Psoas muscle (tissue), 8 donors: ENCODE measurements around the gene HOXC10. TPM values are rescaled to one million over a fixed set of nuclear protein-coding genes. Genes with fewer than 3 reads are reported as not detected.
A peak's percentile ranks its signal among the peaks of the same experiment; 100 is the strongest.

ENCODE experiments used
- ATAC-seq, 4 donors: fragments of 200-7000 bp; cut with Tn5 transposase; one replicate each; pipeline ENCODE4 v1.9.1; 2020; ENCODE audit warnings: moderate library complexity in 3 of 4, mild to moderate bottlenecking in 2 of 4
- DNase-seq, 2 donors: peaks; one replicate each; pipeline ENCODE4 v3.0.0-alpha.2; 2020
- H3K27ac ChIP-seq: fragments of 200-600 bp; one replicate; pipeline ENCODE4 v1.8.0; 2022
- H3K27me3 ChIP-seq, 3 donors: fragments of 200-600 bp in 1 of 3; one replicate each; pipeline versions ENCODE4 v1.6.1 to v1.8.0; 2013 to 2022; ENCODE audit warnings: low read length in 2 of 3, mild to moderate bottlenecking in 2 of 3, moderate library complexity in 1 of 3; ENCODE audit not compliant: insufficient read depth in 3 of 3
- H3K36me3 ChIP-seq, 2 donors: fragments of 200-600 bp in 1 of 2; one replicate each; pipeline versions ENCODE4 v1.6.1 to v1.8.0; 2013 to 2022; ENCODE audit warnings: low read depth in 1 of 2, mild to moderate bottlenecking in 1 of 2, moderate library complexity in 1 of 2; ENCODE audit not compliant: insufficient read depth in 1 of 2
- H3K4me1 ChIP-seq: fragments of 200-600 bp; one replicate; pipeline ENCODE4 v1.8.0; 2022
- H3K4me3 ChIP-seq: fragments of 200-600 bp; one replicate; pipeline ENCODE4 v1.8.0; 2022; ENCODE audit warnings: mild to moderate bottlenecking
- H3K9me3 ChIP-seq: fragments of 200-600 bp; one replicate; pipeline ENCODE4 v1.8.0; 2022
- CTCF ChIP-seq: fragments of 200-600 bp; IDR thresholded peaks from one replicate; pipeline ENCODE4 v1.8.0; 2022; ENCODE audit warnings: antibody characterized with exemption
- WGBS, 3 donors: extraction: QIAGEN DNeasy Blood & Tissue Kit; methylation state at CpG; one replicate each; pipeline versions ENCODE4 v1.1.6 to v1.1.7; 2013; 5-methylcytosine and 5-hydroxymethylcytosine counted together
- intact Hi-C, 2 donors: fragments of 100-400 bp; cut with DNase I; formaldehyde crosslinking; loops; one replicate each; pipeline versions ENCODE4 v1.11.0 to v1.14.2; 2022
- polyA plus RNA-seq, 3 donors: library from polyadenylated mRNA; stranded (reverse); fragments of 200-250 nt; gene quantifications; one replicate each; pipeline ENCODE4 v1.2.3, GENCODE V29; 2013
- total RNA-seq, 4 donors: library from RNA; stranded (reverse); fragmentation: NEBNext Ultra II Directional in 2 of 4; extraction: Animal tissue kit (Norgen Biotek cat#: 25700) in 2 of 4; gene quantifications; one replicate each; pipeline versions ENCODE4 v1.2.1 to v1.2.4, GENCODE V29; 2021 to 2023
- donor health status: healthy with polysubstance abuse.
- donor health status: DM: no; HTN: no; CAD: no; lungs with moderate emphysema.
- donor health status: Bipolar disorder and iron deficiency.
- donor health status: healthy.
- donor health status: DM: yes; HTN: yes; CAD: no.
- donor health status: DM: no; HTN: no; CAD: no.
- donor health status: DM: no; HTN: no; CAD: no.
- donor health status: DM: yes; HTN: yes; CAD: no.

HOXC10 gene
- total and polyA plus RNA-seq, 7 donors: 3.0 to 129 (median 62.0) TPM

DNA sequence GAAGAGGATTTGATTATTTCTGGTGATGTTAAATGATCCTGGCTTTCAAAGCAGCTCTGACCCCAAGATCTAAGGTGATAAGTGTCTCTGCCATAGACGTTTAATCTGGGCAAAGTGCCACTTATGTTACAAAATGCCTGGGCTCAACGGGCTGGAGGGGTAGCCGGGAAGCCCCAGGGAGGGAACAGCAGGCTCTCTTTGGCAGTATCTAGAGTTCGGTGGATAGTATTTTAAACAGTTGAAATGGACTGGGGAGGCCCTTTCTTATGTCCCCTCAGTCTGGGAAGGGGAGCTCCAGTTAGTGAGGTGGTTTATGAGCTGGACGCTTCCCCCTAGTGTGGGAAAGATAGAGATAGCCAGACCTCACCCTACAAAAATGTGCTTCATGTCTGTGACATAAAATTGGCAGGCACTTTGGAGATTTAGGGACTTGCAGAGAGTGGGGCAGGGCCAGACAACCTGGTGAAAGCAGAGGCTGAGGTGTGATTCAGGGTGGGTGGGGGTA is 17.5 kb upstream of the HOXC10 start:
- H3K27ac ChIP-seq: no peak overlapping the region
- ATAC-seq (no peak), DNase-seq (peak in 1 of 2 donors; percentile 32)
- peaks cover 4% of the 10 kb centered on the region for H3K4me1 ChIP-seq
- peaks cover 0 to 88% (median 31%) of the 10 kb centered on the region in 3 donors for H3K27me3 ChIP-seq
- H3K4me3 ChIP-seq: peak overlapping the region; percentile 42
- H3K36me3 ChIP-seq: no peaks in the 10 kb centered on the region
- WGBS, 3 donors: 44 to 57% (median 57%) methylated on average over 5 of the region's 5 CpGs
- no peak for TF ChIP-seq CTCF
- H3K9me3 ChIP-seq: no peaks in the 10 kb centered on the region
- intact Hi-C loops: loop anchor here in 1 of 2 donors (5.0 to 10.0 kb wide), 2 partner anchors 175 to 273 kb away; no protein-coding TSS in a partner anchor

- 68 to 76% (median 74%) methylated on average over 24 of the region's 24 CpGs for WGBS, 3 donors
- intact Hi-C loops: loop anchor here in 1 of 2 donors (5.0 to 10.0 kb wide), 2 partner anchors 176 to 274 kb away; no protein-coding TSS in a partner anchor
- Histone ChIP-seq H3K27ac (no peak overlapping the region), H3K9me3 (no peaks in the 10 kb centered on the region), H3K4me1 (peaks cover 4% of the 10 kb centered on the region), H3K4me3 (no peak overlapping the region), H3K36me3 (no peaks in the 10 kb centered on the region), H3K27me3 (peaks cover 0 to 87% (median 34%) of the 10 kb centered on the region in 3 donors)
- DNase-seq: peak in 1 of 2 donors; percentile 41
- TF ChIP-seq CTCF: no peak
- ATAC-seq: no peak
Observed at GRCh38 chr12:53968214-53969127, 16.5 kb upstream of the HOXC10 start.

DNA sequence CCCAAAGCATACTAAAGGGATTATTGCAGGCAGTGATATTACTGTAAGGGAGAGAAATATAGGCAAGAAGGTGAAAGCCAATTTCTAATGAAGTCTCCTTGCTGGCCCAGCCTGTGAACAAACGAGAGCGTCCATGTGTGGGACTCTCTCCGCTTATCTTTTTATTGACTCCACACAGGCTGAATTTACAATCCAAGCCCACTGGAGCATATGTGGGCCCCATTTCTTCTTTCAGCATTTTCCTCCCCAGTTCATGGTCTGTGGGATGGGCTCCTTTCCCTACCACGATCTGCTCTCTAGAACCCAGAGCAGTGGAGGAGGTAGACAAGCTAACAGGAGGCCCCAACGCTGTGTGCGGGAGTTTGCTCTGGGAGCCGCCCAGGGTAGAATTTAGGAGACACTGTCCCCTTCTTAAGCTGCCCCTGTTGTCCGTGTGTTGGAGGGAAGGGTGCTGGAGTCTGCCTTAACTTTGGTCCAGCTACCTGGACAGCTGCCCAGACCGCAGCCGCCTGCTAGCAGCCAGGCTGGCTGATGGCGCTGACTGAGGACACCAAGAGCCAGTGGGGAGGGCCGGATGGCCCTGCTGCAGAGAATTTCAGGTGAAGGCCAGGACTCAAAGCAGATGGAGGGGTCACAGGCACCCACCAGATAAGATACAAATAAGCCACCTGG is 15.2 kb upstream of the HOXC10 start:
- DNase-seq: peak in 1 of 2 donors; percentile 55
- Histone ChIP-seq H3K4me1 (peaks cover 4% of the 10 kb centered on the region), H3K9me3 (no peaks in the 10 kb centered on the region), H3K36me3 (no peaks in the 10 kb centered on the region), H3K27ac (no peak overlapping the region), H3K27me3 (peaks cover 0 to 86% (median 42%) of the 10 kb centered on the region in 3 donors), H3K4me3 (no peak overlapping the region)
- no peak for ATAC-seq
- intact Hi-C loops: loop anchor here in 1 of 2 donors (5.0 to 10.0 kb wide), 2 partner anchors 177 to 275 kb away; no protein-coding TSS in a partner anchor
- TF ChIP-seq CTCF: no peak
- 47 to 59% (median 49%) methylated on average over 12 of the region's 12 CpGs for WGBS, 3 donors

GRCh38 chr12:53970451-53970850 is 14.5 kb upstream of the HOXC10 start:
- no peak overlapping the region for H3K27ac ChIP-seq
- H3K27me3 ChIP-seq: peaks cover 0 to 85% (median 44%) of the 10 kb centered on the region in 3 donors
- H3K4me1 ChIP-seq: peaks cover 4% of the 10 kb centered on the region
- H3K4me3 ChIP-seq: no peak overlapping the region
- no peaks in the 10 kb centered on the region for H3K9me3 ChIP-seq
- TF ChIP-seq CTCF: no peak
- no peaks in the 10 kb centered on the region for H3K36me3 ChIP-seq
- ATAC-seq (no peak), DNase-seq (no peak)
- 76 to 86% (median 82%) methylated on average over 4 of the region's 4 CpGs for WGBS, 3 donors
- intact Hi-C loops: no loop called here
